MV-4-11 (cell line): Measurements from ENCODE around the gene MRPL12.

Experiments
- DNase-seq: peaks from one replicate; lab custom pipeline; 2025; lab: John Stamatoyannopoulos, UW

MRPL12 gene

DNA sequence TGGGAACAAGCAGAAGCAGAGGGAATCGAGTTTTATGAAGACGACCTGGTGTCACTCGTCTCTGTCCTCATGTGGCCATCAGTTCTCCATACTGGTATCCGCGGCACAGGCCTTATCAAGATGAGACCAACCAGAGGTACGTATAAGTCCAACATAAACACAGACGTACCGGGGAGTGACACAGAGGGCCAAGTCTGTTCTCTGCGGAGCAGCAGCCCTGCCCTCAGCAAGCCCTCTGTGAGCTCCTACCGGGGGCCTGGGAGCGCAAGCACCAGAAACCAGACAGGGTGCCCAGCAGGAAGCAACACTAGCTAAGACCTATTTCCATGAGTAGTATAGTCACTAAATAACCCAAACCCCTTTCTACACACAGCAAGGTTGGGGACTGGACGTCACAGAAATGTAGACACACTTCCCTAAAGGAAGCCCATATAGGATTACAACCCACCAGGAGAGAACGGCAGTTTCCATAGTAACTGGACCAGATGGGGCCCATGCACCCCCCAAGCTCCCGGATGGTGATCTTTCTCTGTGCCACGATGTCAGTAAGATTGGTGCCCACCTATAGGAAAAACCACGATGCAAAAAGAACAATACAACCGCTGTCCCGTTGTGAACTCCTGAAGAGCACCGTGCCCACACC, 20.5 kb upstream of the MRPL12 start:
- DNase-seq, result peak; percentile 41

DNA sequence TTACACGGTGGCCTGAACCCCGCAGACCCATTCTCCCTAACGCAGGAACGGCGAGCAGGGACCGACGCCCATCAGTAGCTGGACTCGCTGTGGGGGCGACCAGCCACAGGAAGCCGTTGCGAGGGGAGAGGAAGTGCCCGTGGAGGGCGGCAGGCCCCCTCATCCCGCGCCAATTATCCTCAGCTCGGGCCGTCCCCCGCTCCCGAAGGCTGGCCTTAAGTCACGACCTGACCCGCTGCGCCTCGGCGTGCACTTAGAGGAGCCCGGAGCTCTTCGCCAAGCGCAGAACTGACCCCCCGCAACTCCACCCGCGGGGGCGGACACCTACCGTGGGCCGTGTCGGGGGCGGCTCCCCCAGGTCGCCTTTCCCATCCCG, 20.0 kb upstream of the MRPL12 start:
- no peak for DNase-seq

- DNase-seq, result peak; percentile 98
Measured at GRCh38 chr17:81683584-81684441, 19.4 kb upstream of the MRPL12 start, which contains the start of the genes ARL16 and HGS. TSS of gene ARL16 (minus strand) at chr17:81683797. CDS start at chr17:81683753, 44 bp downstream. TSS of gene HGS (plus strand) at chr17:81684011. CDS start at chr17:81684067, 56 bp downstream.

GRCh38 chr17:81684442-81684911, 18.7 kb upstream of the MRPL12 start:
- DNase-seq, result peak; percentile 30

DNA sequence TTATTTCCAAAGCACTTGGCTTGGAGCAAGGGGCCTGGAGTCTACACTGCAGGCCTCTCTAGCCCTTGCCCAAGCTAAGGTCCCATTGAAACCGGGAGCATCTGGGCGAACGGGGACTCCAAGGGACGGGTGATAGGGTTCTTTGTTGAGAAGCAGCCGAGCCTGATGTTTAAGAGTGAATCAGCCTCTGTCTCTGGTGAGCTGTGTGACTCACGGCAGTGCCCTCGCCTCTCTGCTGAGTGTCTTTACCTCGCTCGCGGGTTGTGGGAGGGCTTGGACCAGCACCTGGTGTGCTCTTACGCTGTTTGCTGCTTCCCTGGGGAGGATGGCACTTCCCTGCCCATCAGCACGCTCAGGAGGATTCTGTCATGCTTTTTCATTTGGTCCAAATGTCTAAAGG, 18.1 kb upstream of the MRPL12 start:
- peak; percentile 46 for DNase-seq

GRCh38 chr17:81686614-81687013, 16.6 kb upstream of the MRPL12 start:
- DNase-seq, result no peak

DNA sequence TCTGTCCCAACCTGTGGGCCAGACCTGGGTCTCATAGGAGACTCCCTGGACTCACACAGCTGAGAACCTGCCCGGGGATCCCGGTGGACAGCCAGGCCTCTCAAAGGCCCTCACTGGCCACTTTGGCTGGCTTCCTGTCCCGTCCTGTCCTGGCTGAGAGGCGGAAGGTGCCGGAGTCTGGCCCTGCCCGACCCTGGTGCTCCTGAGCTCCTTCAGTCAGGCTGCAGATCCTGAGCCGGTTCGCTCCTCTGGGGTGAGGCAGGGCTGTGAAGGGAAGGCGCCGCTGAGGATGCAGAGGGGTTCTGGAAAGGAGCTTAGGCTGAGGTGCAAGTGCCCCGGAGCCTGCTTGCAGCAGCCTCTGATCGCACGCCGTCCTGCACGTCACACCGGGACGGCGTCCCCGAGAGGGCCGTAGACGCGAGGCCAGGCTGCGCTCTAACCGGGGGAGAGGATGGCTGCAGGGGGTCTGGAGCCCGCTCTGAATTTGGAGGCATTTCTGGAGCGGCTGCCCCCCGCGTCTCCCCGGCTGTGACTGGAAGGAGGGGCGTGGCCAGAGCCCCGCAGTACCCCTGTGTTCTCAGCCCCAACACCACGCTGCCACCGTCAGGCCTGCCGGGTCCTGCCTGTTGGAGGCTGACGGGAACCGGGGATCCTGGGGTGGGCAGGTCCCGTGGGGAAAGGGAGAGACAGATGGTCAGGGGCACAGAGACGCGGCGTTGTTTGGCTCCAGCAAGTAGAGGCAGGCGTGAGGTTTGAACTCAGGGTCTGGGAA, 15.2 kb upstream of the MRPL12 start:
- no peak for DNase-seq

DNA sequence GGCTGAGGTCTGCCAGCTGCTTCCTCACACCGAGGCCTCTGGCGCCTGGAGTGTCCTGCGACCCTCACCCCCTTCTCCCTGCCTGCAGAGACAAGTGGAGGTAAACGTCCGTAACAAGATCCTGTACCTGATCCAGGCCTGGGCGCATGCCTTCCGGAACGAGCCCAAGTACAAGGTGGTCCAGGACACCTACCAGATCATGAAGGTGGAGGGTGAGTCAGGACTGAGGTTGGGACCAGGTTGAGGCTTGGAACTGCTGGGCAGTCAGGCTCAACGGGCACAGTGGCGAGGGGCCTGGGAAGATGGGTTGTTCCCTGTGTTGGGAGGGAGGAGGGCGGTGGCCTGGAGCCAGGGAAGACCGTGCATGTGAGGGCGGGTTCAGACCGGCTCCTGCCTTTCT, 14.6 kb upstream of the MRPL12 start:
- DNase-seq, result no peak

GRCh38 chr17:81690066-81690465, 13.1 kb upstream of the MRPL12 start:
- DNase-seq, result no peak

GRCh38 chr17:81690549-81690948, 12.6 kb upstream of the MRPL12 start:
- DNase-seq, result no peak

- DNase-seq, result no peak
Measured at GRCh38 chr17:81691196-81691595, 12.0 kb upstream of the MRPL12 start.

GRCh38 chr17:81691608-81692007, 11.6 kb upstream of the MRPL12 start:
- no peak for DNase-seq

GRCh38 chr17:81693509-81694210, 9.5 kb upstream of the MRPL12 start:
- no peak for DNase-seq

DNA sequence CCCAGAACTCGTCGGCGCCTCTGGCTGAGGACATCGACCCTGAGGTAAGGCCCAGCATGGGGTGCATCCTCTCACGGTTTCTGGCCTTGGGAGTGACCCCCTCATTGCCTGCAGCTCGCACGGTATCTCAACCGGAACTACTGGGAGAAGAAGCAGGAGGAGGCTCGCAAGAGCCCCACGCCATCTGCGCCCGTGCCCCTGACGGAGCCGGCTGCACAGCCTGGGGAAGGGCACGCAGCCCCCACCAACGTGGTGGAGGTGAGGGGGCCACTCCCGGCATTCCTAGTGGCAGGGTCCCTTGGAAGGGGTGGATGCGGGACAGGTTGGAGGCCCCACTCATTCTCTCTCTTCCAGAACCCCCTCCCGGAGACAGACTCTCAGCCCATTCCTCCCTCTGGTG, 8.4 kb upstream of the MRPL12 start:
- DNase-seq, result no peak

GRCh38 chr17:81695211-81695610, 8.0 kb upstream of the MRPL12 start:
- no peak for DNase-seq

- no peak for DNase-seq
Measured at GRCh38 chr17:81695801-81696200, 7.4 kb upstream of the MRPL12 start.

DNA sequence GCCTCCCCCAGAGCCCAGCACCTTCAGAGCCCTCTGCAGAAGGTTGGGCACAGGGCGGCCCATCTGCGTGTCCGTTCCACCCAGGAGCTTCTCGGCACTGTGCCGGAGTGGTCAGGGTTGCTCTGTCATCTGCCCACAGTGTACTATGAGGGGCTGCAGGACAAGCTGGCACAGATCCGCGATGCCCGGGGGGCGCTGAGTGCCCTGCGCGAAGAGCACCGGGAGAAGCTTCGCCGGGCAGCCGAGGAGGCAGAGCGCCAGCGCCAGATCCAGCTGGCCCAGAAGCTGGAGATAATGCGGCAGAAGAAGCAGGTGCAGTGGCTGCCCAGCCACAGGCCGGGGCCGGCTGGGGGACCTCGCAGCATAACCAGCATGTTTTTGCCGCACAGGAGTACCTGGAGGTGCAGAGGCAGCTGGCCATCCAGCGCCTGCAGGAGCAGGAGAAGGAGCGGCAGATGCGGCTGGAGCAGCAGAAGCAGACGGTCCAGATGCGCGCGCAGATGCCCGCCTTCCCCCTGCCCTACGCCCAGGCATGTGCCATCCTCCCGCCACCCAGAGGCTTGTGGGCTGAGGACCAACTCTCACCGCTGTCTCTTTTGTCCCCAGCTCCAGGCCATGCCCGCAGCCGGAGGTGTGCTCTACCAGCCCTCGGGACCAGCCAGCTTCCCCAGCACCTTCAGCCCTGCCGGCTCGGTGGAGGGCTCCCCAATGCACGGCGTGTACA, 6.8 kb upstream of the MRPL12 start:
- DNase-seq, result no peak

- no peak for DNase-seq
Measured at GRCh38 chr17:81697261-81698044, 5.7 kb upstream of the MRPL12 start.

DNA sequence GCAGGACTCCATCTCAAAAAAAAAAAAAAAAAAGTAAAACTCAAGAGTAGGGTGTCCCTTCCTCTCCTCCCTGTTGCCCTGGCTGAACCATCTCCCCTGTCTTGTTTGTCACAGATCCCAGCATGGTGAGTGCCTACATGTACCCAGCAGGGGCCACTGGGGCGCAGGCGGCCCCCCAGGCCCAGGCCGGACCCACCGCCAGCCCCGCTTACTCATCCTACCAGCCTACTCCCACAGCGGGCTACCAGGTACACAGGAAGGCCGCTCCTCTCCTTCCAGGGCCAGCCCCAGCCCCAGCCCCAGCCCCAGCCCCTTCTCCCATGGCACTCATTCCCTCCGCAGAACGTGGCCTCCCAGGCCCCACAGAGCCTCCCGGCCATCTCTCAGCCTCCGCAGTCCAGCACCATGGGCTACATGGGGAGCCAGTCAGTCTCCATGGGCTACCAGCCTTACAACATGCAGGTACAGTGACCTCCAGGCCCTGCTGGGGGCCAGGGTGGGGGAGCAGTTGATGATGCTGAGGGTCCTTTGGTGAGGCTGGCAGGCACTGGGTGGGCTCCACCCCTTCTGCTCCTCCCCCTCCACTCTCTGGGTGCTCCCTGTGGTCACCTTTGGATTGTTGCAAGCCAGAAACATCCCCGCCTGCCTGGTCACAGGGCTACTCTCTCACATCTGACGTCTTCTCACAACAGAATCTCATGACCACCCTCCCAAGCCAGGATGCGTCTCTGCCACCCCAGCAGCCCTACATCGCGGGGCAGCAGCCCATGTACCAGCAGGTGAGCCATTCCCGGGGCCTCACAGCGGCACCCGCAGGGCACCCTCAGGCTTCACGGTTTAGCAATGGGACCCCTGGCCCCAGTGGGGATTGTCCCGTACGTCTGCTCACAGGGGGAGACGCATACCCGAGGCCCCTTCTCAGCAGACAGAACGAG, 2.5 kb upstream of the MRPL12 start:
- no peak for DNase-seq
